ENCODE data around the gene RANGRF.

Gene RANGRF

DNA sequence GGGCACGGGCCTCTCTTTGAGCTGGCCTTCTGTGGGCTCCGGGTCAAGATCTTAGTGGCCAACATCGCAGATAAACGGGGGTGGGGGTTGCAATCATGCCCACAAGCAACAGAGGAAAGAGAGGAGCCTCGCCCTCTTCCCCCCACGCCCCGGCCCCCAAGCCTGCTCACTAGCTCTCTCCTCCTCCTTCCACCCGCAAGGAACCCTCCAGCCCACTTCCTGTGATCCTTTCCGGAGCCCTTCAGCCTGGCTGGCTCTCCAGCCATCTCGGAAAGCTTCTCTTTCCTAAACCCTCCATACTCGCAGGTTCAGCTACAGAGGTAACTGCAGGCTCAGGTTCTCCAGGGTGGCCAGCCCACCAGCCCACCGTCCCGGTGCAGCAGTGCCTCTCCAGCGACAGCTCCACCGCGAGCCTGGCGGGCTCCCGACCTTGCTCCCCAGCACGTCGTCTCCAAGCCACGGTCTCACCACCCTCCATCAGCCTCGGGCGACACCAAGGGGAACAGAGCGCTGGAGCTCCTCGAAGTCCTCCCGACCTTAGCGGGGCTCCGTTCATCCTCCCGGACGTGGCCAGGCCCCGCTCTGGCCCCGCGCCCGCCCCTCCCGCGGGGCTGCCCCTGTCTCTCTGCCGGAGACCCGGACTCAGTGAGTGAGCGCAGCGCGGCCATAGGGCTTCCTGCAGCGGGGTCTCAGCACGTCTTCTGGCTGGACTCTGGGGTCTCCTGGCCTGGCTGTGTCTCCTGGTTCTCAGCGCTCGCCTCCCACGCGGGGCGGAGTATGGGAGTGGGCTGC, 38.2 kb downstream of the RANGRF start:
- in situ Hi-C loops (cut with HindIII; ENCODE audit: low pct_unique_long_range_greater_than_20kb, low sequenced_read_pairs), result no loop called here
- DNase-seq (ENCODE audit: low read depth in 1 of 2, low spot score in 1 of 2), result no peak
- TF ChIP-seq JUND (IDR thresholded peaks at IDR 0.05; ENCODE audit: low read depth), result no peak

DNA sequence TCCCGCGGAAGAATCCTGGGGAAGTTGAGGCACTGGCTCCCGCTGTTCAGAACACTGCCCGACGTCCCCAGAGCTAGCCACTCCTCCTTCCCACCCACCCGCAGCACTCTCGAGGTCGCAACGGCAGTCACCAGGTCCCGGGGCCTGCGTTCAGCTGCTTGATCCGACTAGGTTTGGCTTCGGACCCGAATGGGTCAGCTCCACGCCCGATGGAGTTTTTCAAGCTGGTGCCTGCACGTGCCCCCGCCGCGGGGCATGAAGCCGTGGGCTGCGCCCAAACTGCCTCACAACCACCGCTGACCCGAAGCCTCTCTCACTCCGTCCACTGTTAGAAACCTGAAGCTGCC, 38.8 kb downstream of the RANGRF start:
- no peak for TF ChIP-seq JUND (IDR thresholded peaks at IDR 0.05; ENCODE audit: low read depth)
- no peak for DNase-seq (ENCODE audit: low read depth in 1 of 2, low spot score in 1 of 2)
- in situ Hi-C loops (cut with HindIII; ENCODE audit: low pct_unique_long_range_greater_than_20kb, low sequenced_read_pairs), result no loop called here

DNA sequence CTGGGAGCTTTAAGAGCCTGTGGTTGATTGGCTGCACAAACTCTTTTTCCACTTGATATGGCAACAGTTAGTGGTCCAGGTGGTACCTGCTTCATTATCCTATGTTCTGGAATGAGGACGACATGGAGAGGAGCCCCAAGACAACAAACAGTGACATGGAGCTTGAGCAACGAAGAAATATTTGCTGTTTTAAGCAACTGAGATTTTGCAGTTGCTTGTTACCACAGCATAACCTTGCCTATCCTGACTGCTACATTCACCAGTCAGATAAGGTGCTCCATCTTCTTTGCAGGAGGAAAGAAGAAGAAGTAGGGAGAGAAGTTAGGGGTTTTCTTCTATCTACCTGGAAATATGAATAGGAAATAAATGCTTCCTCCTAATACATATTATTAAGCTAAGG, 43.7 kb downstream of the RANGRF start:
- no peak for DNase-seq (ENCODE audit: low read depth in 1 of 2, low spot score in 1 of 2)
- in situ Hi-C loops (cut with HindIII; ENCODE audit: low pct_unique_long_range_greater_than_20kb, low sequenced_read_pairs), result no loop called here
- no peak for TF ChIP-seq JUND (IDR thresholded peaks at IDR 0.05; ENCODE audit: low read depth)

DNA sequence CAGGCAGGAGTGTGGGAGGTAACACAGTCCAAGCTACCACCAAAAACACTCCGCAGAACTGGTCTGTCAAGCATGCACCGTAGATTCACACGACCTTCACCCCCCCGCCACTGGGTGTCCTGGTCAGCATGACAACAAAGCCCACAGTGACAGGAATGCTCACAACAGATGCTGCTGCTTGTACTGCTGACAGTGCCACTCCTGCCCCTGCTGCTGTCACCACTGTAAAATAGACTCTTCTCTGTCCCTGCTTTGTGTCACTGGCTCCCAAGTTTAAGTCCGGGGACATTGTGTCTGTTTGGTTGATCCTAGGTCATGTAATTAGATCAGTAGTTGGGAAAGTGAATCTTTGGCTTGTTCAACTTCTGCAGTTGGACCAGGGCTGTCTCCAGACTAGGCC, 44.2 kb downstream of the RANGRF start:
- in situ Hi-C loops (cut with HindIII; ENCODE audit: low pct_unique_long_range_greater_than_20kb, low sequenced_read_pairs), result no loop called here
- peak in 1 of 2 experiments; percentile 71 for DNase-seq (ENCODE audit: low read depth in 1 of 2, low spot score in 1 of 2)
- no peak for TF ChIP-seq JUND (IDR thresholded peaks at IDR 0.05; ENCODE audit: low read depth)

DNA sequence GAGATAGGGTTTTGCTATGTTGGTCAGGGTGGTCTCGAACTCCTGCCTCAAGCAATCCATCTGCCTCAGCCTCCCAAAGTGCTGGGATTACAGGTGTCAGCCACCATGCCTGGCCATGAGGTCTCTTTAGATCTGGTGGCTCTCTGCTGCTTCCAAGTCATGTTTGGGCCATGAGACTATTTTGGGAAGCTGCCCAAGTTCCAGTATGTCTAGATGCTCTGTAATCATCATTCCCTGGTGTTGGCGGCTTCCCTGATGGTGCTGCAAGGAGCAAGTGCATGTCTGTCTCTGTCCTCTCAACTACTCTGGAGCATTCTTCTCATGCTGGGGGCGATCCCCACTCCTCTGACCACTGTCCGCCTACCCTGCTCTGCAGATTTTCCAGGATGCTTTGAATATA, 44.8 kb downstream of the RANGRF start:
- in situ Hi-C loops (cut with HindIII; ENCODE audit: low pct_unique_long_range_greater_than_20kb, low sequenced_read_pairs), result no loop called here
- TF ChIP-seq JUND (IDR thresholded peaks at IDR 0.05; ENCODE audit: low read depth), result no peak
- no peak for DNase-seq (ENCODE audit: low read depth in 1 of 2, low spot score in 1 of 2)

DNA sequence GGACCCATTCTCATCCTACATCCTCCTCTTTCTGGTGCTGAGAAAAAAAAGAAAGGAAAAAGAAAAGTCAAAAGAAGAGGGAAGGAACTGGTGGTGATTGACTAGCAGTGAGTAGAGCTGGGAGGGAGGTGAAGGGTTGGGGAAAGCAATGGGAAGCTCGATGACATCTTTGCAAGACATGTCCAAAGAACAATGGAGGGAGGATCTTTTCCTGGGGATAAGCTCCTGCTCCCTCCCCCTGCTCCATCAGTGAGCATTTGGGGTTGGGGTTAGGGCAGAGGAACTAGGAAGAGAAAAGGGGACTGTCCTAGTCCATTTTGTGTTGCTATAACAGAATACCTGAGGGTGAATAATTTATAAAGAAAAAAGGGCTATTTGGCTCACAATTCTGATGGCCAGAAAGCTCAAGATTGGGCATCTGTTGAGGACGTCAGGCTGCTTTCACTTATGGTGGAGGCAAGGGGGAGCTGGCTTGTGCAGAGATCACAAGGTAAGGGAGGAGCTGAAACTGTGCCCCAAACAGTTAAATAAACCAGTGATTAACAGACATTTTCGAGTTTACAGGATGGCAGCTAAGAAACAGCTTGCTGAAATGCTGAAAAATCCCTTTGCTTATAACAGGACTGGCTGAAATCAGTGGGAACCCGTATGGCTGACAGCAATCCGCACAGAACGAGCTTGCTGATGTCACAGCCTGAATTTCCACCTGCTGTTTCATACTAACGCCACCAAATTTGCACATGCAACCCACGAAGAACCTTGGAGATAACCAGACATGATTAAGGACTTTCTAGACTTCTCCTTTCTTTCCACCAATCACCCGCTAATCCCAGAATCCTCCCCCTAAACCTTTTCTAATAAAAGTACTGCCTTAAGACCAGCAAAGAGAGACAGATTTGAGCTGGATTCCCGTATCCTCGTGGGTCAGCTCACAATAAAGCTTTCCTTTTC, 49.6 kb downstream of the RANGRF start:
- no peak for DNase-seq (ENCODE audit: low read depth in 1 of 2, low spot score in 1 of 2)
- in situ Hi-C loops (cut with HindIII; ENCODE audit: low pct_unique_long_range_greater_than_20kb, low sequenced_read_pairs), result no loop called here
- TF ChIP-seq JUND (IDR thresholded peaks at IDR 0.05; ENCODE audit: low read depth), result no peak

DNA sequence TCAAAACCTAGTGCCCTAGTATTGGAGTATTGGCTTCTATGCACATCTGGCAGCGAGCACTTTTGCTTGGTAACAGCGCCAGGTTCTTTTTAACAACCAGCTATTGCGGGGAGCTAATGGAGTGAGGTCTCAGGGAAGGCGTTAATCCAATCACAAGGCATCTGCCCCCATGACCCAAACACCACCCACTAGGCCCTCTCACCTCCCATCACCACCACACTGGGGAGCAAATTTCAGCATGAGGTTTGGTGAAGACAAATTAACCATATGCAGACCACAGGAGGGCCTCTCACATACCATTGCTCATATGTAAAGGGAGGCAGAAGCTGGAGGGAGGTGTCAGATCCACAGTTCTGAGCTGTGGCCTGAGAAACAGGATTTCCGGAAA, 50.3 kb downstream of the RANGRF start:
- TF ChIP-seq JUND (IDR thresholded peaks at IDR 0.05; ENCODE audit: low read depth), result no peak
- DNase-seq (ENCODE audit: low read depth in 1 of 2, low spot score in 1 of 2), result no peak
- in situ Hi-C loops (cut with HindIII; ENCODE audit: low pct_unique_long_range_greater_than_20kb, low sequenced_read_pairs), result no loop called here

DNA sequence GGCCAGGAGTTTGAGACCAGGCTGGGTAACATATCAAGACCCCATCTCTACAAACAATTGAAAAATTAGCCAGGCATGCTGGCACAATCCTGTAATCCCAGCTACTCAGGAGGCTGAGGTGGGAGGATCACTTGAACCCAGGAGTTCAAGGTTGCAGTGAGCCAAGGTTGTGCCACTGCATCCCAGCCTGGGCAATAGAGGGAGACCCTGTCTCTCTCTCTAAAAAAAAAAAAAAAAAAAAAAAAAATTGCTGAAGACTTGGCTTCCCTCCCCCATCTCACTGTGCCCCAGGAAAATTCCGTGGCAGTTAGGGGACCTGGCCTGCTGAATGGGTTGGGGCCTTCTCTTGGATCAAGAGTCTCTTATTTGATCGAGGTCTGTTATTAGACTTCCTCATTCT, 51.1 kb downstream of the RANGRF start, which contains the start of gene ODF4:
Gene ODF4, plus strand, starts transcription at position 301 of the 400 bp plus-strand sequence. CDS start 212 bp downstream, outside the sequence.
- no peak for DNase-seq (ENCODE audit: low read depth in 1 of 2, low spot score in 1 of 2)
- TF ChIP-seq JUND (IDR thresholded peaks at IDR 0.05; ENCODE audit: low read depth), result no peak
- in situ Hi-C loops (cut with HindIII; ENCODE audit: low pct_unique_long_range_greater_than_20kb, low sequenced_read_pairs), result no loop called here

Data from T47D (cell line).